D721Med (cell line): ENCODE measurements around the gene CDKAL1.
"Not testable (repeated sequence)": the region's sequence is repeated elsewhere in the genome, so short reads cannot be mapped to it uniquely, and the experiment has no call there.

Experiments
- DNase-seq: peaks from one replicate; pipeline ENCODE4 v3.0.0; 2011; ENCODE audit warnings: low spot score; ENCODE audit not compliant: insufficient read length
- FAIRE-seq: peaks from 2 replicates; lab custom pipeline; 2011; peaks lifted over from hg19 to GRCh38; lab: Jason Lieb, UNC
- CTCF ChIP-seq: IDR thresholded peaks from 2 replicates; pipeline ENCODE4 v1.5.1; 2012; ENCODE audit warnings: mild to moderate bottlenecking, control low read depth; ENCODE audit not compliant: insufficient read depth; ENCODE audit errors: missing control alignments

CDKAL1 gene

DNA sequence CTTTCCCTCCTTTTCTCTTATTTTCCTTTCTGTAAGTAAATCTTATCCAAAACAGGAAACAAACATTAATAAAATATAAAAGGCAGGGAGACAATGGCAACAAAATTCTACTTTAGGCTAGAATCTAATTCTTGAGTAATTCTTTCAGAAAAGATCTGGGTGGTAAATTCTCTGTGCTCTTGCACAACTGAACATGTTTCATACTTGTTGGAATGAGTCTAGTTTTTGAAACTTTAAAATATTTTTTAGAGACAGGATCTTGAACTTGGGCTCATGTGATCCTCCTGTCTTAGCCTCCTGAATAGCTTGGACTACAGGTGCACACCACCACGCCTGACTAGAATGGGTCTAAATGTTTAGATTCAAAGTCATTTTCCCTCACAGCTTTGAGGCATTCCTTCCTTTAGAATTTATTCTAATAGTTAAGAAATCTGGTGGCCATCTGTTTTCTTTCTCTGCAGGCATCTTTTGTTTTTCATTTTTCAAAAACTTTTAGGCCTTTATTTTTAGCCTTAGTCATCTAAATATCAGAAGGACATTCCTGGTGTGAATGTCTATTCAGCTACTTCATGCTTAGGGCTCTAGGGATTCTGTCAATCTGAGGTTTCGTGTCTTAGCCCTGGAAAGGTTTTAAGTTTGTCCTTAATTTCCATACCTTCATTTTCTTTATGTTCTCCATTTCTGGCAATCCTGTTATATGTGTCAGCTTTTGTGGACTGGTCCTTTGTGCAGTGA, 76.5 kb downstream of the CDKAL1 start:
- TF ChIP-seq CTCF, result no peak
- DNase-seq, result no peak
- no peak for FAIRE-seq

- not testable (repeated sequence) for FAIRE-seq, DNase-seq
These were observed 83.3 kb downstream of the CDKAL1 start for GRCh38 chr6:20617537-20617936.

GRCh38 chr6:20620043-20620442, 85.8 kb downstream of the CDKAL1 start:
- no peak for DNase-seq
- no peak for TF ChIP-seq CTCF
- FAIRE-seq, result no peak

GRCh38 chr6:20623761-20624160, 89.5 kb downstream of the CDKAL1 start:
- DNase-seq (no peak), FAIRE-seq (no peak)
- TF ChIP-seq CTCF, result no peak

DNA sequence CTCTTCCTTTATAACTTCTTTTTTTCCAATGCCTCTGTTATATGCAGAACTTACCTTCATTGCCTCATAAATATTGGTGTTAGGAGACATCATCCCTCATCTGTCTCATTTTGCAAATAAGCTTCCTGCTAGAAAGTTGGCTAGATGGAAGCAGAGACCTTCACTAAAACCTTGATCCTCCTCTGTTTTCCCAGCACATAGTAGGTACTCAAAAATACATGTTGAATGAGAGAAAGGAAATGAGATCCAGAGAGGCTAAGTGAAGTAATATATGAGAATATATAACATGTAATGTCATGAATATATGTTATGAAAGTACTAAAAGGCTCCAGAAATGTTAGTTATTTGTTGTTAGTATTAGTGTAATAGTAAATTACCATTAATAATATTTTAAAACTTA, 91.9 kb downstream of the CDKAL1 start:
- TF ChIP-seq CTCF, result no peak
- no peak for DNase-seq
- no peak for FAIRE-seq

- FAIRE-seq, result no peak
These were observed 95.3 kb downstream of the CDKAL1 start for GRCh38 chr6:20629509-20629908.

GRCh38 chr6:20630136-20630535, 95.9 kb downstream of the CDKAL1 start:
- TF ChIP-seq CTCF, result no peak
- DNase-seq (no peak), FAIRE-seq (no peak)

More at GRCh38 chr6:20629509-20629908, 95.3 kb downstream of the CDKAL1 start:
- TF ChIP-seq CTCF, result no peak
- no peak for DNase-seq
